Measurements from ENCODE around the gene NDUFAF5.

- TF ChIP-seq RFX5 (IDR thresholded peaks at IDR 0.05; ENCODE audit: borderline replicate concordance, low read depth, low read length) (no peak), CTCF (IDR thresholded peaks at IDR 0.05; ENCODE audit: control extremely low read depth in 1 of 3, insufficient read depth in 1 of 3, low read depth in 1 of 3, low read length in 3 of 3) (no peak), ZNF274 (IDR thresholded peaks at IDR 0.05; ENCODE audit: borderline replicate concordance, extremely low read depth, low read length) (no peak), EZH2 (IDR thresholded peaks at IDR 0.05; ENCODE audit: low read depth, low read length, severe bottlenecking) (no peak), SRF (IDR thresholded peaks at IDR 0.05; ENCODE audit: low read depth, low read length) (no peak), POLR2A (IDR thresholded peaks at IDR 0.05; ENCODE audit: control extremely low read depth in 1 of 2, low read depth in 2 of 2, low read length in 2 of 2) (no peak), BACH1 (IDR thresholded peaks at IDR 0.05; ENCODE audit: low read length) (no peak), TAF1 (IDR thresholded peaks at IDR 0.05; ENCODE audit: low read depth, low read length) (no peak)
Observed at GRCh38 chr20:13799974-13800373, 15.1 kb downstream of the NDUFAF5 start.
